Astrocyte (in vitro differentiated cells and primary cell): ENCODE results near the gene LZTFL1. TPM values are rescaled to one million over a fixed set of nuclear protein-coding genes. Genes with fewer than 3 reads are reported as not detected.

ENCODE experiments used
- DNase-seq: peaks from one replicate; pipeline ENCODE4 v3.0.0-alpha.2; 2010; ENCODE audit warnings: low read depth
- FAIRE-seq: peaks from 2 replicates; lab custom pipeline; 2011; peaks lifted over from hg19 to GRCh38; lab: Jason Lieb, UNC
- H2AFZ ChIP-seq: 2 replicates; pipeline ENCODE4 v1.6.0; 2012; ENCODE audit warnings: low read depth, low read length, inconsistent platforms
- H3K27ac ChIP-seq: 2 replicates; pipeline ENCODE4 v1.5.1; 2011; ENCODE audit warnings: low read depth, low read length, inconsistent platforms
- H3K27me3 ChIP-seq: 2 replicates; pipeline ENCODE4 v1.6.0; 2011; ENCODE audit warnings: low read length, inconsistent platforms; ENCODE audit not compliant: insufficient read depth
- H3K36me3 ChIP-seq: 2 replicates; pipeline ENCODE4 v1.5.1; 2011; ENCODE audit warnings: low read length, inconsistent platforms; ENCODE audit not compliant: insufficient read depth
- H3K4me1 ChIP-seq: 2 replicates; pipeline ENCODE4 v1.5.1; 2011; ENCODE audit warnings: low read length, inconsistent platforms; ENCODE audit not compliant: insufficient read depth
- H3K4me2 ChIP-seq: 2 replicates; pipeline ENCODE4 v1.6.0; 2012; ENCODE audit warnings: low read length, inconsistent platforms
- H3K4me3 ChIP-seq: 2 replicates; pipeline ENCODE4 v1.5.1; 2011; ENCODE audit warnings: low read depth, mild to moderate bottlenecking, low read length, inconsistent platforms; ENCODE audit not compliant: insufficient read depth
- H3K79me2 ChIP-seq: 2 replicates; pipeline ENCODE4 v1.6.0; 2012; ENCODE audit warnings: mild to moderate bottlenecking, low read length, inconsistent platforms; ENCODE audit not compliant: insufficient read depth
- H3K9ac ChIP-seq: 2 replicates; pipeline ENCODE4 v1.6.0; 2012; ENCODE audit warnings: mild to moderate bottlenecking, low read length, inconsistent platforms
- H3K9me3 ChIP-seq: 2 replicates; pipeline ENCODE4 v1.5.1; 2012; ENCODE audit warnings: low read depth, mild to moderate bottlenecking, low read length, inconsistent platforms; ENCODE audit not compliant: insufficient read depth
- H4K20me1 ChIP-seq: 2 replicates; pipeline ENCODE4 v1.6.0; 2012; ENCODE audit warnings: low read length, inconsistent platforms; ENCODE audit not compliant: insufficient read depth
- H3K27ac Mint-ChIP-seq: one replicate; pipeline ENCODE4 v1.8.0; 2021; ENCODE audit warnings: mild to moderate bottlenecking, mixed read lengths; ENCODE audit not compliant: unreplicated experiment
- H3K27me3 Mint-ChIP-seq: one replicate; pipeline ENCODE4 v1.8.0; 2021; ENCODE audit warnings: low read depth, mixed read lengths; ENCODE audit not compliant: unreplicated experiment
- H3K36me3 Mint-ChIP-seq: one replicate; pipeline ENCODE4 v1.8.0; 2021; ENCODE audit warnings: low read depth, mixed read lengths; ENCODE audit not compliant: unreplicated experiment
- H3K4me1 Mint-ChIP-seq: one replicate; pipeline ENCODE4 v1.8.0; 2021; ENCODE audit warnings: low read depth, mixed read lengths; ENCODE audit not compliant: unreplicated experiment
- H3K4me3 Mint-ChIP-seq: one replicate; pipeline ENCODE4 v1.8.0; 2021; ENCODE audit warnings: mild to moderate bottlenecking, moderate library complexity, mixed read lengths; ENCODE audit not compliant: unreplicated experiment
- H3K9me3 Mint-ChIP-seq: one replicate; pipeline ENCODE4 v1.8.0; 2021; ENCODE audit warnings: mild to moderate bottlenecking, mixed read lengths; ENCODE audit not compliant: unreplicated experiment
- EZH2 ChIP-seq: IDR thresholded peaks from 2 replicates; pipeline ENCODE4 v1.6.1; 2012; ENCODE audit warnings: mild to moderate bottlenecking, low read length, inconsistent platforms; ENCODE audit not compliant: insufficient read depth
- total RNA-seq: library from RNA; stranded (reverse); gene quantifications from 2 replicates; pipeline ENCODE4 v1.2.1, GENCODE V29; 2021
- TF ChIP-seq, protein P1 (sequence below): IDR thresholded peaks from 2 replicates; pipeline ENCODE4 v1.5.1; 2011; ENCODE audit warnings: low read depth, mild to moderate bottlenecking, inconsistent platforms, low read length, moderate library complexity; ENCODE audit not compliant: insufficient read depth

LZTFL1 gene
- total RNA-seq, 1 donor from 2014 or later = 20.6 TPM

DNA sequence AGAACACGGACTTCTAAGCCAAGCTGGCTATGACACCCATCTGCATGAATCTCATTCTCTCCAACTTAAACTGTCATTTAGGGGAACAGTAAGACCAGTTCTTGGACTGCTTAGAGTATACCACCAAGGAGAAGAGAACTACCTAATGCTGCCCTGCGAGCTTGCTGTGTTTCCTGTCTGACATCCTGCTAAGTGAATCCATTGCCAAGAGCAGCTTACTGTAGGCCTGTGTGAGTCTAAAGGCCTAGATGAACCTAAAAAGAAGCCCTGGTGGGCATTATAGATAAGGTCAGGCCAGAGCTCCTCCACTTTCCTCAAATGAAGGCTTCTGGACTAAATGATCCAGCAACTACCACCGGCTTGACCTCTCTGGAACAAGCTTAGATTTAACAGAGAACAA is 15.0 kb downstream of the LZTFL1 start:
- H4K20me1 ChIP-seq = no peaks in the 10 kb centered on the region
- H3K27me3 ChIP-seq = no peaks in the 10 kb centered on the region
- TF ChIP-seq, protein P1, sequence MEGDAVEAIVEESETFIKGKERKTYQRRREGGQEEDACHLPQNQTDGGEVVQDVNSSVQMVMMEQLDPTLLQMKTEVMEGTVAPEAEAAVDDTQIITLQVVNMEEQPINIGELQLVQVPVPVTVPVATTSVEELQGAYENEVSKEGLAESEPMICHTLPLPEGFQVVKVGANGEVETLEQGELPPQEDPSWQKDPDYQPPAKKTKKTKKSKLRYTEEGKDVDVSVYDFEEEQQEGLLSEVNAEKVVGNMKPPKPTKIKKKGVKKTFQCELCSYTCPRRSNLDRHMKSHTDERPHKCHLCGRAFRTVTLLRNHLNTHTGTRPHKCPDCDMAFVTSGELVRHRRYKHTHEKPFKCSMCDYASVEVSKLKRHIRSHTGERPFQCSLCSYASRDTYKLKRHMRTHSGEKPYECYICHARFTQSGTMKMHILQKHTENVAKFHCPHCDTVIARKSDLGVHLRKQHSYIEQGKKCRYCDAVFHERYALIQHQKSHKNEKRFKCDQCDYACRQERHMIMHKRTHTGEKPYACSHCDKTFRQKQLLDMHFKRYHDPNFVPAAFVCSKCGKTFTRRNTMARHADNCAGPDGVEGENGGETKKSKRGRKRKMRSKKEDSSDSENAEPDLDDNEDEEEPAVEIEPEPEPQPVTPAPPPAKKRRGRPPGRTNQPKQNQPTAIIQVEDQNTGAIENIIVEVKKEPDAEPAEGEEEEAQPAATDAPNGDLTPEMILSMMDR = no peak
- no peak for TF ChIP-seq EZH2
- no peak for DNase-seq
- no peak overlapping the region for H3K9ac ChIP-seq
- Mint-ChIP-seq H3K4me1 (no peaks in the 10 kb centered on the region), H3K36me3 (peaks cover 8% of the 10 kb centered on the region), H3K9me3 (no peaks in the 10 kb centered on the region), H3K27ac (no peak overlapping the region), H3K27me3 (no peaks in the 10 kb centered on the region), H3K4me3 (no peak overlapping the region)
- H2AFZ ChIP-seq = no peak overlapping the region
- no peak overlapping the region for H3K27ac ChIP-seq
- H3K9me3 ChIP-seq = no peaks in the 10 kb centered on the region
- no peak overlapping the region for H3K4me3 ChIP-seq
- peaks cover 21% of the 10 kb centered on the region for H3K36me3 ChIP-seq
- no peak overlapping the region for H3K4me2 ChIP-seq
- no peaks in the 10 kb centered on the region for H3K4me1 ChIP-seq
- no peak for FAIRE-seq
- no peaks in the 10 kb centered on the region for H3K79me2 ChIP-seq

DNA sequence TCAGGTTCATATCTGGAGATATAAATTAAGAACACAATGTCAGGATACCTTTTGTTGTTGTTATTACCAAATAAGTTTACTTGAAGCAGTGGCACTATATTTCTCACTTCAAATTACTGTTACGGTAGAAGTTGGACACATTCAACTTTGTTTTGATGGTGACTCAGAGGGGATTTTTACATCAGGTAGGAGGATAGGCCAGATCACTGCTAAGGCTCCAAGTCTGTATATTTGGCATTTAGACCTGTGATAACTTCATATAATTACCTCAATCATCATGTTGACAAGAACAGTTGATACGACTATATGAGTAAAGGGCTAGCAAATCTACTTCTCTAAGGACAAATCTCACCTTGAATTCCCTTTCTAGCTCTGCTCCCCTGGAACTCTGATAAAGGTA is 15.6 kb downstream of the LZTFL1 start:
- H3K9me3 Mint-ChIP-seq = no peaks in the 10 kb centered on the region
- peaks cover 11% of the 10 kb centered on the region for H3K36me3 Mint-ChIP-seq
- H4K20me1 ChIP-seq = no peaks in the 10 kb centered on the region
- H3K4me2 ChIP-seq = no peak overlapping the region
- peaks cover 25% of the 10 kb centered on the region for H3K36me3 ChIP-seq
- no peaks in the 10 kb centered on the region for H3K9me3 ChIP-seq
- H3K4me1 Mint-ChIP-seq = no peaks in the 10 kb centered on the region
- DNase-seq (no peak), FAIRE-seq (no peak)
- H3K79me2 ChIP-seq = no peaks in the 10 kb centered on the region
- H3K4me1 ChIP-seq = no peaks in the 10 kb centered on the region
- H3K9ac ChIP-seq = no peak overlapping the region
- no peaks in the 10 kb centered on the region for H3K27me3 ChIP-seq
- no peak overlapping the region for H3K27ac Mint-ChIP-seq
- no peaks in the 10 kb centered on the region for H3K27me3 Mint-ChIP-seq
- no peak overlapping the region for H3K27ac ChIP-seq
- no peak overlapping the region for H3K4me3 ChIP-seq
- TF ChIP-seq, protein P1 = no peak
- TF ChIP-seq EZH2 = no peak
- no peak overlapping the region for H3K4me3 Mint-ChIP-seq
- no peak overlapping the region for H2AFZ ChIP-seq

DNA sequence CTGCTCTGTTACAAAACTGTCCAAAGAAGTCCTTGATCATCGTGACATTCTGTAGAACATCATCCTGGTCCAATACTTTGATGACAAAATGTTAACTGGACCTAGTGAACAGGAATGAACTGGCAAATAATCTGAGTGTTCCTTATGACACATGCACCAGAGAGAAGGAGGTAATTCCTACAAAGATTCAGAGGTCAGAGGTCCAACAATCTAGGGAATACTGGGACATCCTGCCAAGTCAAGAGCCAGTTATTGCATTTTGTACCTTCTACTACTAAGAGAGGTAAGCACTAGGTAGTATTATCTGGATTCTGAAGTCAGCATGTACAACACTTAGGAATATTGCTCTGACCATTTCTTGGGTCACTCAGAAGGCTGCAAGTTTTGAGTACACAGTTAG is 20.8 kb downstream of the LZTFL1 start:
- H2AFZ ChIP-seq = no peak overlapping the region
- Mint-ChIP-seq H3K4me3 (no peak overlapping the region), H3K4me1 (peaks cover 12% of the 10 kb centered on the region), H3K36me3 (peaks cover 13% of the 10 kb centered on the region), H3K9me3 (no peaks in the 10 kb centered on the region), H3K27me3 (no peaks in the 10 kb centered on the region), H3K27ac (no peak overlapping the region)
- H3K9ac ChIP-seq = no peak overlapping the region
- H3K79me2 ChIP-seq = no peaks in the 10 kb centered on the region
- DNase-seq = no peak
- H3K36me3 ChIP-seq = peaks cover 4% of the 10 kb centered on the region
- peaks cover 5% of the 10 kb centered on the region for H4K20me1 ChIP-seq
- H3K9me3 ChIP-seq = no peaks in the 10 kb centered on the region
- H3K4me1 ChIP-seq = peaks cover 23% of the 10 kb centered on the region
- H3K4me2 ChIP-seq = no peak overlapping the region
- no peak overlapping the region for H3K4me3 ChIP-seq
- no peaks in the 10 kb centered on the region for H3K27me3 ChIP-seq
- FAIRE-seq = no peak
- H3K27ac ChIP-seq = no peak overlapping the region
- TF ChIP-seq, protein P1 = no peak
- no peak for TF ChIP-seq EZH2
